DOHH2 (cell line): ENCODE data around the gene MAL.

Experiments
- H3F3A ChIP-seq: fragments of 200-600 bp; sonication (generic), shearing (Covaris generic); 2 replicates; pipeline ENCODE4 v1.6.0; 2016; ENCODE audit warnings: antibody characterized with exemption, mild to moderate bottlenecking; ENCODE audit not compliant: control insufficient read depth, insufficient read depth
- H3K27ac ChIP-seq: fragments of 200-600 bp; sonication (generic); 2 replicates; pipeline ENCODE4 v1.5.1; 2014; ENCODE audit warnings: low read depth, mild to moderate bottlenecking, low read length, moderate library complexity
- H3K27me3 ChIP-seq: fragments of 200-600 bp; sonication (generic); 2 replicates; pipeline ENCODE4 v1.6.1; 2014; ENCODE audit warnings: mild to moderate bottlenecking, low read length, mixed read lengths; ENCODE audit not compliant: control insufficient read depth
- H3K36me3 ChIP-seq: fragments of 200-600 bp; sonication (generic); 2 replicates; pipeline ENCODE4 v1.6.1; 2014; ENCODE audit warnings: mild to moderate bottlenecking, low read length, moderate library complexity, mixed read lengths; ENCODE audit not compliant: control insufficient read depth
- H3K4me1 ChIP-seq: fragments of 200-600 bp; sonication (generic); 2 replicates; pipeline ENCODE4 v1.6.1; 2014; ENCODE audit warnings: mild to moderate bottlenecking, low read length, mixed read lengths; ENCODE audit not compliant: control insufficient read depth
- H3K4me2 ChIP-seq: fragments of 200-600 bp; sonication (generic); 2 replicates; pipeline ENCODE4 v1.6.0; 2014; ENCODE audit warnings: mild to moderate bottlenecking, low read length, moderate library complexity
- H3K4me3 ChIP-seq: fragments of 200-600 bp; sonication (generic); 2 replicates; pipeline ENCODE4 v1.5.1; 2014; ENCODE audit warnings: mild to moderate bottlenecking, low read length, mixed read lengths
- H3K79me2 ChIP-seq: fragments of 200-600 bp; sonication (generic); 2 replicates; pipeline ENCODE4 v1.6.1; 2014; ENCODE audit warnings: mild to moderate bottlenecking, low read length, mixed read lengths; ENCODE audit not compliant: control insufficient read depth
- H3K9me2 ChIP-seq: fragments of 200-600 bp; sonication (generic); replicated peaks from 2 replicates; pipeline ENCODE4 v1.6.1; 2014; ENCODE audit warnings: mild to moderate bottlenecking, low read length, mixed read lengths; ENCODE audit not compliant: control insufficient read depth
- H3K9me3 ChIP-seq: fragments of 200-600 bp; sonication (generic); 2 replicates; pipeline ENCODE4 v1.6.1; 2014; ENCODE audit warnings: antibody characterized with exemption, low read length, mixed read lengths; ENCODE audit not compliant: control insufficient read depth, insufficient read depth
- H4K20me1 ChIP-seq: fragments of 200-600 bp; sonication (generic); 2 replicates; pipeline ENCODE4 v1.6.0; 2014; ENCODE audit warnings: low read depth, mild to moderate bottlenecking, antibody characterized with exemption, low read length, moderate library complexity; ENCODE audit not compliant: control insufficient read depth, insufficient read depth
- CTCF ChIP-seq: fragments of 200-600 bp; sonication (generic); IDR thresholded peaks from one replicate; pipeline ENCODE4 v1.5.1; 2014; ENCODE audit warnings: antibody characterized with exemption, mild to moderate bottlenecking, low read depth, low read length; ENCODE audit not compliant: poor library complexity, severe bottlenecking
- EZH2phosphoT487 ChIP-seq: fragments of 200-600 bp; sonication (generic); IDR thresholded peaks from 2 replicates; pipeline ENCODE4 v1.6.1; 2017; ENCODE audit warnings: borderline replicate concordance, mild to moderate bottlenecking, antibody characterized with exemption, low read length, moderate library complexity, mixed read lengths

MAL gene

GRCh38 chr2:95021023-95021416, 4.5 kb upstream of the MAL start:
- no peaks in the 10 kb centered on the region for H4K20me1 ChIP-seq
- H3K36me3 ChIP-seq, result no peaks in the 10 kb centered on the region
- H3K9me2 ChIP-seq, result no peaks in the 10 kb centered on the region
- H3K79me2 ChIP-seq, result no peaks in the 10 kb centered on the region
- no peaks in the 10 kb centered on the region for H3K9me3 ChIP-seq
- no peak overlapping the region for H3K27ac ChIP-seq
- H3K4me2 ChIP-seq, result no peak overlapping the region
- H3F3A ChIP-seq, result no peaks in the 10 kb centered on the region
- peaks cover 4% of the 10 kb centered on the region for H3K4me1 ChIP-seq
- H3K27me3 ChIP-seq, result peaks cover 19% of the 10 kb centered on the region
- H3K4me3 ChIP-seq, result no peak overlapping the region
- TF ChIP-seq CTCF (no peak), EZH2phosphoT487 (no peak)

GRCh38 chr2:95021847-95022246, 3.7 kb upstream of the MAL start:
- no peaks in the 10 kb centered on the region for H3F3A ChIP-seq
- no peaks in the 10 kb centered on the region for H3K9me3 ChIP-seq
- TF ChIP-seq CTCF, result no peak
- TF ChIP-seq EZH2phosphoT487, result no peak
- H3K9me2 ChIP-seq, result no peaks in the 10 kb centered on the region
- no peaks in the 10 kb centered on the region for H3K36me3 ChIP-seq
- H3K27me3 ChIP-seq, result peaks cover 21% of the 10 kb centered on the region
- no peak overlapping the region for H3K4me2 ChIP-seq
- H3K4me3 ChIP-seq, result no peak overlapping the region
- no peaks in the 10 kb centered on the region for H3K79me2 ChIP-seq
- no peak overlapping the region for H3K27ac ChIP-seq
- peaks cover 4% of the 10 kb centered on the region for H3K4me1 ChIP-seq
- no peaks in the 10 kb centered on the region for H4K20me1 ChIP-seq

- Histone ChIP-seq H3K9me2 (no peaks in the 10 kb centered on the region), H3K36me3 (no peaks in the 10 kb centered on the region), H3K27ac (no peak overlapping the region), H3F3A (no peaks in the 10 kb centered on the region), H3K9me3 (no peaks in the 10 kb centered on the region), H3K4me1 (peaks cover 4% of the 10 kb centered on the region), H3K79me2 (no peaks in the 10 kb centered on the region), H3K4me3 (no peak overlapping the region), H3K4me2 (peak overlapping the region; percentile 22; the same call in 1 of the 2 replicates), H3K27me3 (peaks cover 21% of the 10 kb centered on the region), H4K20me1 (no peaks in the 10 kb centered on the region)
- TF ChIP-seq CTCF, result peak; percentile 90
- no peak for TF ChIP-seq EZH2phosphoT487
Measured at GRCh38 chr2:95022309-95023221, 2.9 kb upstream of the MAL start.
